ENCODE data around the gene C15orf62.

The C15orf62 gene

GRCh38 chr15:40812721-40813425, 43.1 kb downstream of the C15orf62 start:
- no peak for DNase-seq (ENCODE audit: low read depth in 2 of 2, low spot score in 1 of 2)

DNA sequence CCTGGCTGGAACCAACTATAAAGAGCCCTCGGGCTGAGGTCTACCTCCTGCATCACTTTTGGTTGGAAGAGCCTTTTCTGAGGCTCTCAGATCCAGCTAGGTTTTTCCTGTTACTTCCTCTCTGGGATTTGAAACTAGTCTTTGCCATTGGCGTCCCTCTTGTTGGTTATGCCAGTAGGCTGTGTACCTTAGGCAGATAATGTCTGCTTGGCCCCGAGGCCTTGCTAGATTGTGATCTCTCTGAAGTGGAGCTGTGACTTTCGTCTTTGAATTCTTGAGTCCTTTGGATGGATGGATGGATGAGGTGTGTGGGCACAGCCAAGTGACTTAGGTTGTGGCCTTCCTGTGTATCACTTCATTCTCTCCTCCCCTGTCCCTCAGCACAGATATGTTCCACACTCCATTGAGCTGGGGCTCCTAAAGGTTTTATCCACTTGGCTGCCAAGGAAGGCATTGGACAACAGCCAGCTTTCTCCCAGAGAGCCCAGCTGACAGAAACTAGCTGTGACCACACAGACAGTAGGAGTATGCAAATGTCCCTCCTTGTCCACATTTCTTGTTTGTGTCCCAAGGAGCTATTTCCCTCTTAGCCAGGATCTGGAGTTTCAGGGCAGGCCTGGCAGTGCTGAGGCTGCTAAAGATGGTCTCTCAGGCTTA, 45.4 kb downstream of the C15orf62 start:
- no peak for DNase-seq (ENCODE audit: low read depth in 2 of 2, low spot score in 1 of 2)

DNA sequence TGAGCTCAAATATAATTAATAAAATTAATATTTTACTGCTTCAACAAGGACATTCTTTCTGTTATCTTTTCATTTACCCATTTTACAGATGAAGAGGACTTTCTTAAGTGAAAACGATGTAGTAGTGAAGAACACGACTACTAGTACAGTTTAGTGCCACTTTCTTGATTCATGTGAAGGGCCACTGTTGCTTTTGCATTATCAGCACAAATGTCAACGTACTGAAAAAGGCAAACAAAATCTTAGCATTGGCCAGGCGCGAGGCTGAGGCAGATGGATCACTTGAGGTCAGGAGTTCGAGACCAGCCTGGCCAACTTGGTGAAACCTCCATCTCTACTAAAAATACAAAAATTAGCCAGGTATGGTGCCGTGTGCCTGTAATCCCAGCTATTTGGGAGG, 49.3 kb downstream of the C15orf62 start:
- no peak for DNase-seq (ENCODE audit: low read depth in 2 of 2, low spot score in 1 of 2)

GRCh38 chr15:40821195-40821594, 51.4 kb downstream of the C15orf62 start:
- DNase-seq (ENCODE audit: low read depth in 2 of 2, low spot score in 1 of 2) = no peak

Data from stimulated activated CD8-positive, alpha-beta memory T cell treated with anti-CD3 and anti-CD28 coated beads, Interleukin-4, amount 100 ng/mL, for 4 hours (primary cell).